ENCODE data around the gene USP24. TPM values are rescaled to one million over a fixed set of nuclear protein-coding genes. Genes with fewer than 3 reads are reported as not detected.

USP24 gene
- total RNA-seq, 1 experiment from 2014 or later, result 35.3 TPM

DNA sequence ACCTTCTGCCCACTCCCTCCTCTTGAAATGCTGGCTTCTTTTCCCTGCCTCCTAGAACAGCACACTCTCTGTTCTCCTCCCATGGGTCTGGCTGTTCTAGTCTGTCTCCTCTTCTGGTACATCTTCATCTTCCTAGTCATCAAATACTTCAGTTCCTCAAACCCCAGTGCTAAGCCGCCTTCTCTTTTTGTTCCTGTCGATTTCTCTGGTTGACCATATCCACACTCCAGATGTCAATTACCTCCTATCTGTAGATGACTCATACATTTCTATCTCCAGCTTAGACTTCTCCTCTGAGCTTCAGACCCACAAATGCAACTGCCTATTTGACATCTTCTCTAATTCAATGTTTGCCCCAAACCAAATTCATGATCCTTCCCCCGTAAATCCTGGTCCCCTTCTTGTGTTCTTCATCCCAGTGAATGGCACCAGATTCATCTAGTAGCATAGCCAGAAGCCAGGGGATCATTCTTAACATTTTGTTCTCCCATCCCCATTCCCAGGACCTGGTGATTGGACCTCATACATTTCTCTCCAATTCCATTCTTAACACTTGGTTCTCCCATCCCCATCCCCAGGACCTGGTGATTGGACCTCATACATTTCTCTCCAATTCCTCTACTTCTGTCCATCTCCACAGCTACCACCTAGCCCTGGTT lies 35.9 kb downstream of the USP24 start:
- H2BK120ac ChIP-seq (ENCODE audit: low read depth, low read length, poor library complexity, severe bottlenecking), result no peak overlapping the region
- no peak for DNase-seq
- H4K20me1 ChIP-seq (ENCODE audit: control insufficient read depth, insufficient read depth, insufficient read length), result no peaks in the 10 kb centered on the region
- no peak overlapping the region for H3K27ac ChIP-seq (ENCODE audit: insufficient read length, low read depth, low read length)
- no peak overlapping the region for H2AK5ac ChIP-seq (ENCODE audit: insufficient read length, low read length)
- H3K4ac ChIP-seq (ENCODE audit: low read depth, low read length), result no peak overlapping the region
- H3K56ac ChIP-seq (ENCODE audit: insufficient read length, low read depth, low read length), result no peak overlapping the region
- no peaks in the 10 kb centered on the region for H3K4me1 ChIP-seq (ENCODE audit: insufficient read depth, low read length)
- Mint-ChIP-seq H3K27me3 (ENCODE audit: low read depth) (no peaks in the 10 kb centered on the region), H3K4me1 (0 out of 4 replicates have a peak, but pooled peaks cover 2% of the 10 kb centered on the region in 2 experiments), H3K4me3 (no peak overlapping the region), H3K9me3 (peaks cover 4 to 5% of the 10 kb centered on the region in 2 experiments), H3K36me3 (ENCODE audit: insufficient read depth in 1 of 3, low read depth in 3 of 3) (peaks cover 7 to 13% (median 8%) of the 10 kb centered on the region in 3 experiments; a peak in 6 of 7 replicates), H3K27ac (no peak overlapping the region)
- H4K5ac ChIP-seq (ENCODE audit: insufficient read length, low read depth, low read length), result no peak overlapping the region
- no peak overlapping the region for H2AFZ ChIP-seq (ENCODE audit: low read length)
- H3K23me2 ChIP-seq (ENCODE audit: insufficient read length, low read depth, low read length, poor library complexity, severe bottlenecking), result no peaks in the 10 kb centered on the region
- H4K8ac ChIP-seq (replicated peaks; ENCODE audit: insufficient read length, low read depth, low read length), result no peak overlapping the region
- no peak overlapping the region for H2BK15ac ChIP-seq (ENCODE audit: low read depth, low read length)
- H2BK5ac ChIP-seq (ENCODE audit: insufficient read length, low read length), result no peak overlapping the region
- WGBS (ENCODE audit: extremely low coverage, insufficient read length, low lambda C conversion rate), result no CpG with 5 or more reads among the region's 3 CpGs
- no peak overlapping the region for H3K4me2 ChIP-seq (ENCODE audit: insufficient read depth, insufficient read length, low read length)
- peaks cover 2% of the 10 kb centered on the region; the same call in 1 of the 2 replicates for H3K79me2 ChIP-seq (ENCODE audit: insufficient read depth, low read length)
- TF ChIP-seq, protein P1, sequence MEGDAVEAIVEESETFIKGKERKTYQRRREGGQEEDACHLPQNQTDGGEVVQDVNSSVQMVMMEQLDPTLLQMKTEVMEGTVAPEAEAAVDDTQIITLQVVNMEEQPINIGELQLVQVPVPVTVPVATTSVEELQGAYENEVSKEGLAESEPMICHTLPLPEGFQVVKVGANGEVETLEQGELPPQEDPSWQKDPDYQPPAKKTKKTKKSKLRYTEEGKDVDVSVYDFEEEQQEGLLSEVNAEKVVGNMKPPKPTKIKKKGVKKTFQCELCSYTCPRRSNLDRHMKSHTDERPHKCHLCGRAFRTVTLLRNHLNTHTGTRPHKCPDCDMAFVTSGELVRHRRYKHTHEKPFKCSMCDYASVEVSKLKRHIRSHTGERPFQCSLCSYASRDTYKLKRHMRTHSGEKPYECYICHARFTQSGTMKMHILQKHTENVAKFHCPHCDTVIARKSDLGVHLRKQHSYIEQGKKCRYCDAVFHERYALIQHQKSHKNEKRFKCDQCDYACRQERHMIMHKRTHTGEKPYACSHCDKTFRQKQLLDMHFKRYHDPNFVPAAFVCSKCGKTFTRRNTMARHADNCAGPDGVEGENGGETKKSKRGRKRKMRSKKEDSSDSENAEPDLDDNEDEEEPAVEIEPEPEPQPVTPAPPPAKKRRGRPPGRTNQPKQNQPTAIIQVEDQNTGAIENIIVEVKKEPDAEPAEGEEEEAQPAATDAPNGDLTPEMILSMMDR (conservative IDR thresholded peaks at IDR 0.05), result no peak
- H3K18ac ChIP-seq (ENCODE audit: insufficient read length, low read depth, low read length), result no peak overlapping the region
- no peak overlapping the region for H3T11ph ChIP-seq (ENCODE audit: low read length)
- H3K9ac ChIP-seq (ENCODE audit: extremely low read depth, insufficient read length, low read length), result no peak overlapping the region
- no peak overlapping the region for H4K91ac ChIP-seq (ENCODE audit: insufficient read length, low read depth, low read length)
- no peaks in the 10 kb centered on the region for H3K9me3 ChIP-seq (ENCODE audit: control insufficient read depth, low read depth, low read length)
- no peak overlapping the region for H2BK12ac ChIP-seq (ENCODE audit: insufficient read length, low read depth, low read length)
- H3K23ac ChIP-seq (ENCODE audit: insufficient read length, low read depth, low read length), result no peak overlapping the region
- no peaks in the 10 kb centered on the region for H3K27me3 ChIP-seq (ENCODE audit: insufficient read depth, low read length)
- no peak overlapping the region for H2BK20ac ChIP-seq (ENCODE audit: low read depth, low read length, poor library complexity, severe bottlenecking)
- H3K79me1 ChIP-seq (ENCODE audit: insufficient read depth, low read depth, low read length, poor library complexity, severe bottlenecking), result peaks cover 7% of the 10 kb centered on the region
- H3K14ac ChIP-seq (ENCODE audit: insufficient read depth, low read length), result no peak overlapping the region

Measured in H9 (cell line).